GM21737 (cell line): ENCODE measurements around the gene NT5C1A.
A peak's percentile ranks its signal among the peaks of the same experiment; 100 is the strongest.

ENCODE experiments used
- ATAC-seq: cut with Tn5 transposase; IDR thresholded peaks from one replicate; pipeline ENCODE4 v1.9.1; 2021; ENCODE audit warnings: mild to moderate bottlenecking, moderate library complexity; ENCODE audit not compliant: unreplicated experiment

Gene NT5C1A

GRCh38 chr1:39690225-39690624 is 18.3 kb upstream of the NT5C1A start:
- ATAC-seq: no peak

- no peak for ATAC-seq
These were observed 17.7 kb upstream of the NT5C1A start for GRCh38 chr1:39689635-39690034.

GRCh38 chr1:39689214-39689613 is 17.3 kb upstream of the NT5C1A start:
- no peak for ATAC-seq

- no peak for ATAC-seq
These were observed 16.8 kb upstream of the NT5C1A start for GRCh38 chr1:39688706-39689105.

- no peak for ATAC-seq
These were observed 15.3 kb upstream of the NT5C1A start for GRCh38 chr1:39687243-39687642.

- no peak for ATAC-seq
These were observed 13.2 kb upstream of the NT5C1A start for GRCh38 chr1:39685071-39685470.

- no peak for ATAC-seq
These were observed 12.4 kb upstream of the NT5C1A start for GRCh38 chr1:39684313-39684664.

- no peak for ATAC-seq
These were observed 11.8 kb upstream of the NT5C1A start for GRCh38 chr1:39683591-39684312.

GRCh38 chr1:39681999-39682398 is 10.1 kb upstream of the NT5C1A start:
- ATAC-seq: no peak

GRCh38 chr1:39681294-39681693 is 9.4 kb upstream of the NT5C1A start:
- no peak for ATAC-seq

GRCh38 chr1:39680751-39681150 is 8.8 kb upstream of the NT5C1A start:
- ATAC-seq: no peak

- no peak for ATAC-seq
These were observed 7.9 kb upstream of the NT5C1A start for GRCh38 chr1:39679821-39680220.

- ATAC-seq: no peak
These were observed 7.0 kb upstream of the NT5C1A start for GRCh38 chr1:39678889-39679288.

GRCh38 chr1:39677645-39678044 is 5.7 kb upstream of the NT5C1A start:
- ATAC-seq: no peak

- no peak for ATAC-seq
These were observed 5.1 kb upstream of the NT5C1A start for GRCh38 chr1:39676948-39677548.

GRCh38 chr1:39675220-39675619 is 3.3 kb upstream of the NT5C1A start:
- no peak for ATAC-seq

- ATAC-seq: no peak
These were observed 1.3 kb upstream of the NT5C1A start for GRCh38 chr1:39673215-39673614.

GRCh38 chr1:39672551-39672947 is 642 bp upstream of the NT5C1A start:
- no peak for ATAC-seq

- ATAC-seq: no peak
These were observed 494 bp downstream of the NT5C1A start for GRCh38 chr1:39671433-39671792.

GRCh38 chr1:39670689-39671088 is 1.2 kb downstream of the NT5C1A start:
- no peak for ATAC-seq

GRCh38 chr1:39668894-39669293 is 3.0 kb downstream of the NT5C1A start:
- no peak for ATAC-seq

GRCh38 chr1:39668111-39668510 is 3.8 kb downstream of the NT5C1A start:
- no peak for ATAC-seq

GRCh38 chr1:39666772-39667171 is 5.1 kb downstream of the NT5C1A start:
- ATAC-seq: peak; percentile 79
